Muscle of arm (tissue), 12 donors: ENCODE data around the gene LNPEP. TPM values are rescaled to one million over a fixed set of nuclear protein-coding genes. Genes with fewer than 3 reads are reported as not detected.

ENCODE experiments used
- DNase-seq: peaks from one replicate; pipeline ENCODE4 v3.0.0-alpha.2; 2013
- polyA plus RNA-seq, 12 donors: library from polyadenylated mRNA; unstranded; fragments of 120-200 nt; gene quantifications; one replicate each; pipeline ENCODE4 v1.2.1, GENCODE V29; 2013; ENCODE audit not compliant: insufficient read length in 12 of 12

The LNPEP gene
- polyA plus RNA-seq, 12 donors: 16.4 to 28.3 (median 21.6) TPM; not detected in 1

DNA sequence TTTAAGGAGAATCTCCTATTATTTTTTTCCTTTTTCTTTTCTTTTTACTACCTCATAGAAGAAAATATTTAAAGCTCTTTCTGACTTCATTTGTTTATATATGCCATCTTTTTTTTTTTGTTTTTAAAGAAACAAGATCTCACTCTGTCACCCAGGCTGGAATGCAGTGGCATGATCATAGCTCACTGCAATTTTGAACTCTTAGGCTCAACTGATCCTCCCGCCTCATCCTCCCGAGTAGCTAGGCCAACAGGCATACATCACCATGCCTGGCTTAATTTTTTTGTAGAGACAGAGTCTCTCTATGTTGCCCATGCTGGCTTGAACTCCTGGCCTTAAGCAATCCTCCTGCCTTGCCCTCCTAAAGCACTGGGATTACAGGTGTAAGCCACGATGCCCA lies 59.5 kb downstream of the LNPEP start:
- no peak for DNase-seq

DNA sequence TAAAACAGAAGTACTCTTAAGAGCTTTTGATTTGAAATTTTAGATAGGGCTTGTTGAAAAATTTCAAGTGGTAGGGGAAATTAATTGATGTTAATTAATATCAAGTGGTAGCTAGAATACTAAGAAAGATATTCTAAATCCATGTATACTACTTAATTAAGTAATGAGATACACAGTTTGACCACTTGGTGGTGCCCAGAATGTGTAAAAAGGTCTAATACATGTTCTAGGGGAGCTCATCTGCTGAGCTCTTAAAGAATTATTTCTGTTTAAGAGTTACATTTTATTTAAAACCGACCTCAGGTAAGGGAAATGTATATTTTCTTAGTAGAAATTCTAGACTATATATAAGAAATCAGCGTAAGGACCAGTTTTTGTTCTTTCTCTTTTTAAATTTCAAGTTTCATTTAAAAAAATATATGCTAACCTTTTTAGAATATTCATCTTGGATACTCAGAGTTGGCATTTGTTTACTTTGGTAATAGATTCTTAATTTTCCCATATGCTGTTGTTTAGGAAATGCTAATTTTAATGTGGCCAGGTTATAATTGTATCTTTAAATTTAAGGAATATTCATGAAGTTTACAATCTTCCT lies 61.5 kb downstream of the LNPEP start:
- DNase-seq: peak; percentile 43

DNA sequence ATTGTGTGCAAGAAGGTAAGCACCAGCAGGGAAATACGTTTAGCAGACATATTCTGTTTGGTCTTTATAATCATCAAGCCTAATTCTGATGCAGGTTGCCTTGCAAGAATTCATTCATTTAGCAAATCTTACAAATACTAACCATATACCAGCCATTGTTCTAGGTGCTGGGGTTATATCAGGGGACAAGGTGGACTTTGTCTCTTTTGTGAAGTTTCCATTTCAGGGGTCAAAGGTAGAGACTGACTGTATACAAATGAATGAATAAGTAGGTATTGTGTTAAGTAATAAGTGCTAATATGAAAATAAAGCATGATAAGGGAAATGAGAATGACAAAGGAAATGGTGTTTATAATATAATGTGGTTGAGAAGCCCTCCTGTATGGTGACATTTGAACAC lies 64.0 kb downstream of the LNPEP start:
- no peak for DNase-seq

- no peak for DNase-seq
Observed at GRCh38 chr5:97000391-97000790, 64.5 kb downstream of the LNPEP start.

DNA sequence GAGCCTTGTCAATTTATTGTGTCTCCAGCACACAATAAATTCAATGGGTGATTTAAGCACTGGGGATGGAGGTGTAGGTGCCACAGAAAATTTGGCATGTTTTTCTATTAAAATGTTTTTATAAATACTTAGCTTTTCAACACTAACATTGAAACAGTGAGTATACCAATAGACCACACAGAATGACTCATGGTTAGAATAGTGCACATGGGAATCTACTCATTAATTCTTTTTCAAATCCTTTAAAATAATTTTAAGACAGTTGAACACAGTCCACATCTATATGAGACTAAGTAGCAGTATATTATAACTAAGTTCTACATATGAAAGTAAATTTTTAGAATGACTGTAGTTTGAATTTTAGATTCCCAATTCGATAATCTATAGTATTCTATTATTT lies 67.1 kb downstream of the LNPEP start:
- no peak for DNase-seq

DNA sequence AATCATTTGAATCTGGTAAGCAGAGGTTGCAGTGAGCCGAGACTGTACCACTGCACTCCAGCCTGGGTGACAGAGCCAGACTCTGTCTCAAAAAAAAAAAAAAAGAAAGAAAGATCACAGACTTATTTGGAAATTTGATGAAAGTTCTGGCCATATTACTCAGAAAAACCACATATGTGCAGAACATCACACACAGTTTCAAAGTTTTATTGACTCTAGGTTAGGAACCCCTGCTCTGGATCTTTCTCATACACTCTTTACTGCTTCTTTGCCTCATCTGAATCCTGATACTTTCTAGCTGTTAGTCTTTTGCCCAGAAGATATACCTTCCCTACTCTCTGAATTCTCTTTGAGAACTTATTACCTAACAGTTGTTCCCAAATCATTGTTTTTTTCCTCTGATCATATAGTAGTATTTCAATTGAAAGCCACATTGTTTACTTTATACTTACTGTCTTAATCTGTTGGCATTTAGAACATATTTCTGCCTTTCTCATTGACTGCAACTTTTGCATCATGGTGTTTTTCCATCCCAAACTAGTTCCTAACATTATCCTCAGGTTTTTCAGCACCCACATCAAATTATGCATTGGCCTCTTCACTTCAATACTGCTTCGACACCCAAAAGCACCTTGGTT lies 68.7 kb downstream of the LNPEP start:
- DNase-seq: no peak

DNA sequence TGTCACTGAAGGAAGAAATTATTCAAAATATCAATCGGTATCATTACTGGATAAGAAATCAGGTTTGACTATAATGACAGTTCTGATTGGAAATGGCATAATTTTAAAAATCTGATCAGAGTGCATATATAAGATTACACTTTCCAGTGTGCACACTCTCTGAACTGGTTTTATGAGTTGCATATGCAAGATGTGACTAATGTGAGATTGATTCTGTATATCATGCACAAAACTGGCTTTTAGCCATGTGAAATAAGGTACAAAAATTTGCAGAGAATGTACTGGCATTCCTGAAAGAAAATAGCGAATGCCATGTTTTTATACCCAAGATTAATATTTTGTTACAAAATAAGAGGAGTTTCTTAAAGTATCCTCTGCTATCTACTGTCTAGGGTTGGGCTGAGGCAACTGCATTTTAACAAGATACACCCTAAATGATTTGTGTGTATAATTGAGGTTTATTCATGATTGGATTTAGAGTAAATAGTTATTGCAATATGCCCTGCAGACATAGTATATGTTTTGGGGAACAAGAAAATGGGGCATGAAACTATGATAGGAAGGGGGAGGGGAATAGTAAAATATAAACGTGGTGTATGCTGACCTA lies 70.7 kb downstream of the LNPEP start:
- no peak for DNase-seq

DNA sequence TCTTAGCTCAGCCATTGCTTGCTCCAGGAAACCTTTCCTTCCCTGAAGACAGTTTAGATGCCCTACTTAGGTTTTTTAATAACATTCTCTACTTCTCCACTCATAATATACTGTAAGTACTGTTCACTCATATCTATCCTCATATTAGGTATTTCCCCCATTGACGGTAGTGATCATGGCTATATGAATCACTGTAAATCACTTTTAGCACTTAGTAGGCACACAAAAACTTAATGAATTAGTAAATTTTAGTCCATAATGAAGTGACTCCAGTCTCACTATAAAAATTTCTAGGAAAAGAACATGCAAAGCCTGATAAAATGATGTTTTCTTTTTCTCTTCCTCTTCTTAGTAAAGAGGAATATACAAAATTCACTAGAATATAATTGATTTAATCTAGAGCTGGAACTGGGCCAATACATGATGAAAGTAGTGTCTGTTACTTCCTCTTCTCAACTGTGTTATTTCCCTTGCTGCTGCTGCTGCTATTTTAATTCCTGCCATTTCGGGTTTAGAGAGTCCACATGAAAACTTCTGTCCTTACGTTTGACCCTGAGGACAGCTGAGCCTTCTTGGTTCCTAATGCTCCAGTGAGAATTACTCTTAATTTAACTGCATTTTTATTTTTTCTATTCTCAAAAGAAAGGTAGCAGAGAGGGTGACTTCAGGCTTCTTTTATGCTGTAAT lies 73.5 kb downstream of the LNPEP start:
- DNase-seq: peak; percentile 27

- DNase-seq: no peak
Observed at GRCh38 chr5:97009921-97010320, 74.0 kb downstream of the LNPEP start.

- no peak for DNase-seq
Observed at GRCh38 chr5:97010606-97011005, 74.7 kb downstream of the LNPEP start.

DNA sequence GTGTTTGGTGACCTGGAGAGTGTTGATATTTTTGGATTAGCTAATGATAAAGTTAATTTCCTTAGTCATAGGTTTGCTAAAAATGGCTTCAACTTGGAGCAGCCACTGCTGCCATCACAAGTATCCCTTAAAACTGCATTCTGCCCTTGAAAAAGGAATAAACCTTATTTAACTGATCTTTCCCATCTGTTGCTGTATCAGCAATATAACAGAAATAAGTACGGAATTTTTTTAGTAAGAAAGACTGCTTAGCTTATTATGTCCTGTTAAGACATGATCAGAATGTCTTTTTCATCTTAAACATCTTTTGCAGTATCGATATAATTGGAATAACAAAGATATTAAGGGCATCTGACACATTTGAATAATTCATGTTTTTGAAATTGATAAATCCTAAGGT lies 75.7 kb downstream of the LNPEP start:
- no peak for DNase-seq

DNA sequence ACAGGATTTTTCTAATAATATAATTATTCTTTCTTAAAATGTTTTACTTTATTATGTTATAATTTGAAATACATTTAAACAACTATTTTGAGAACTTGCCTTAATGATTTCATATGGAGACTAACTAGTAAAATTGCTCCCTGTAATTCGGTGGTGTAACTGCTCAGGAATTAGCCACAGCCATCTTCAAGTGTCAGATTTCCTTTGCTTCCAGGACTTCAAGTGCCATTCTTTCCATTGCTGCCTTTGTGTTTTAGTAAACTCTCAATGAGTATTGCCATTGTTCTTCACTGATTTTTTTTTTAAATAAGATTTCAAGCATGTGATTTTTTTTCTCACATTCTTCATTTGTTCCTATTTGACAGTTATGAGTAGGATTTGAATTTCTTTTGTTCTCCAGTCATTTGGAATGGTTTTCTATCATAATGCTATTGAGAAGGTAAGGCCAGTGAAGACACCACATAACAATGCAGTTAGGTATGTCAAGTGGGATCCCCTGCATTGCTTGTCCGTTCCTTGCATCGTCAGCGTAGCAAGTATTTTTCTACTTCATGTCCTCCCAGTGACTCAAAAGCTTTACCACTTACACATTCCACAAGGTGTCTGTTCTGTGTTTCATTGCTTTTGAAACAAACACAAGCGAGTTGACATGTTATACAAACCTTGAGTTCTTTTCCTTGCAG lies 83.7 kb downstream of the LNPEP start:
- DNase-seq: no peak

DNA sequence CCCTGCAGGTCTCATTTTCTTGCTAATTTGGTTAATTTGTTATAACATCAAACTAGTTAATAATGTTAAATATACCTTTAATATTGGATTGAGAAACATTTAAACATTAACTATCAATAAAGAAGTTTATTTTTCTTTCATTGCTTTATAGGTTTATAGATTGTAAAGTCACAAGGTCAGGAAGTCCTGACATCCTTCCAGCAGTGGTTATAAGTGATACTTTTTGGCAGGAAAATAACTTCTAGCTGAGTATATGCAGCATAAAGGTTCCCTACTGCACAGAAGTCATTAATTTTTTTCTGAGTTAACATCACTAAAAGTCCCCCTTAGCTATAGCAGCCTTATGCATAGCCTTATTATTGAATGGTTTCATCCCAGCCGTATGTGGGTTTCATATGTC lies 85.5 kb downstream of the LNPEP start:
- DNase-seq: no peak

GRCh38 chr5:97022898-97023297 lies 87.0 kb downstream of the LNPEP start:
- DNase-seq: no peak

DNA sequence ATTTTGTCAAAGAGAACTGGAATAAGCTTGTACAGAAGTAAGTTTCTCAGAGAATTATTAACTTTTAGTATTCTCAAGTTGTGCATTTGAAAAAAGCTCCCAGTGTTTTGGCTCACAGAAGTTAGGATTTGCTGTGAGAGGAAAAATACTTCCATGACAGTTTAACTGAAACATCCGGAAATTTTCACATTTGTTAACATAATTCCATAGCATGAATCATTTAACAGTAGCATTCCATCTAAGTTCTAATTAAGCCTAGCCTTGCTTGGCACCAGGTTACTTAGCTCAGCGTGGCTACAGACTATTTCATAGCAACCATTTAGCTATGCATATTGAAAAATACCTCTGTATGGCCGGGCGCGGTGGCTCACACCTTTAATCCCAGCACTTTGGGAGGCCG lies 90.8 kb downstream of the LNPEP start:
- DNase-seq: no peak

DNA sequence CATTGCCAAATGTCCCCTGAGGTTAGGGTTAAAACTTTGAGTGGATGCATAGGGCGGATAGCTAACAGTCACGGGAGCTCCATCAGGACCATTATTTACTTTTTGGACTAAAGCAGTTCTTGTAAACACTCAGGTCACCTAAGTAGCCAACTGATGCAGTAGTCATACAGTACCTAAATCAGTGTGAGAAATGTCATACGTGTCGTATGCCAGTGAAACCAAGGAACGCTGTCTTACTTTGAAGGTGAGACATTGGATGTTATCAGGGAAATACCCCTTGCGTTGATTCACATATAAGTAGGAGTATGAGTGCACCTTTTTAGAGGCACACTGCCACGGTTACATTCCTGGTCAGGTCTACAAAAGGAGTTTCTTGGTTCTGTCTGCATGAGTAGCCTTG lies 101.9 kb downstream of the LNPEP start:
- no peak for DNase-seq

DNA sequence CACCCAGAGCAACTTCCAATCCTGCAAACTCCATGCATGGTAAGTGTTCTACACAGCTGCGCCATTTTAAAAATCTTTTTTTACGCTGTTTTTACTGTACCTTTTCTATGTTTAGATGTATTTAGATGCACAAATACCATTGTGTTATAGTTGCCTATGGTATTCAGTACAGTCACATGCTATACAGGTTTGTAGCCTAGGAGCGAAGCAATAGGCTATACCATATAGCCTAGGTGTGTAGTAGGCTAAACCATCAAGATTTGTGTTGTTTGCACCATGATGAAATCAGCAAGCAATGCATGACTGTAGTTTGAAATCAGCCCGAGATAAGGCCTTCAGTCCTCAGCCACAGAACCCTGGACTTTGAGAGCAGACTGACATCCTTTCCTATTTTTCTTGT lies 105.4 kb downstream of the LNPEP start:
- DNase-seq: no peak

- no peak for DNase-seq
Observed at GRCh38 chr5:97042996-97043395, 107.1 kb downstream of the LNPEP start.

GRCh38 chr5:97043511-97043910 lies 107.6 kb downstream of the LNPEP start:
- DNase-seq: no peak

DNA sequence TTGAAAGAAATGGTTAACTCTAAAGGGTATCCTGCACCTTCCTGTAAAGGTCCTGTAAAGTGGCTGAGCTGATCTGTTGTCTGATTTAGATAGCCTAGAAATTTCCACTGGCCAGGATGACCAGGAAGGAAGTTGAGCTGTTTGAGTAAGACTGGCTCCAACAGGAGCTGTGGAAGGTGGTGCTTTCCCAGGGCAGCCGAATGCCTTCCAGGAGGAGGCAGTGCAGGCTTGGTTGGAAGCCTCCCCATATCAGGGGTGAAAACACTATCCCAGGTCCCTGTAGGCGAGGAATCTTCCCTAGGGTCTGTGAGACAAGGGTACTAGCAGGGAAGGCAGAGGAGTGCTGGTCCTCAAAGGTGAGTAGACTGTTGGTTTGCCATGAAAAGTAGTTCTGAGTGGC lies 108.2 kb downstream of the LNPEP start:
- no peak for DNase-seq

GRCh38 chr5:97046270-97046982 lies 110.5 kb downstream of the LNPEP start:
- DNase-seq: no peak

GRCh38 chr5:97047076-97047475 lies 111.2 kb downstream of the LNPEP start:
- DNase-seq: no peak
